HepG2 (cell line): Measurements from ENCODE around the gene EZH2.

ENCODE experiments used
- FOXP1 ChIP-seq, 2 experiments: fragments of 450-650 bp in 1 of 2; IDR thresholded peaks; 2 replicates each; pipeline ENCODE4 v1.6.1; 2017 to 2018; ENCODE audit warnings: antibody characterized with exemption in 1 of 2
- ZNF513 ChIP-seq: sonication (generic); formaldehyde crosslinking; conservative IDR thresholded peaks from 2 replicates; pipeline ENCODE4 v1.5.0; 2020; ENCODE audit warnings: missing genetic modification reagents
- TF ChIP-seq, protein P1 (sequence below): sonication (generic); formaldehyde crosslinking; IDR thresholded peaks from 2 replicates; pipeline ENCODE4 v1.5.1; 2020; ENCODE audit warnings: mild to moderate bottlenecking, missing genetic modification reagents, moderate library complexity

DNA sequence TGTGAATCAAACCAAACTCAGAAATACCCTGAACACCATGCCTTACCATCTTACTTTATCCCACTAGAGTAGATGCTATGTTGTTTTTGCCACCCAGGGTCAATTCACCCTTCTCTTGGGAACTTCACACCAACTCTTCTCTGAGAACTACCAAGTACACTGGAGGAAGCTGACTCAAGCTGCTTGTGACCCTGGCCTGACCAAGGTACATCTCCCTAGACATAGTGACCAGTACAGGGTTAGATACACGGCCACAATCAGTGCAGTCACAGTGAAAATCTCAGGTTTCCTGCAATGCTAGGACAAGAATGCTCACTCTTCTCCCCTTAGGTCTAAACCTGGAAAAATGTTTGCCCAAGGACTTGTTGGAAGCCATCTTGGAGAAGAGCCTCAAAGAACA lies 31.8 kb downstream of the EZH2 start:
- TF ChIP-seq, protein P1, sequence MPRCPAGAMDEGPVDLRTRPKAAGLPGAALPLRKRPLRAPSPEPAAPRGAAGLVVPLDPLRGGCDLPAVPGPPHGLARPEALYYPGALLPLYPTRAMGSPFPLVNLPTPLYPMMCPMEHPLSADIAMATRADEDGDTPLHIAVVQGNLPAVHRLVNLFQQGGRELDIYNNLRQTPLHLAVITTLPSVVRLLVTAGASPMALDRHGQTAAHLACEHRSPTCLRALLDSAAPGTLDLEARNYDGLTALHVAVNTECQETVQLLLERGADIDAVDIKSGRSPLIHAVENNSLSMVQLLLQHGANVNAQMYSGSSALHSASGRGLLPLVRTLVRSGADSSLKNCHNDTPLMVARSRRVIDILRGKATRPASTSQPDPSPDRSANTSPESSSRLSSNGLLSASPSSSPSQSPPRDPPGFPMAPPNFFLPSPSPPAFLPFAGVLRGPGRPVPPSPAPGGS = no peak
- TF ChIP-seq ZNF513 (CRISPR knock-in tag) (no peak), FOXP1 (IDR thresholded peaks at IDR 0.05) (no peak), FOXP1 (CRISPR knock-in tag; IDR thresholded peaks at IDR 0.05) (no peak)
